ENCODE results near the gene CRTAP. TPM values are rescaled to one million over a fixed set of nuclear protein-coding genes. Genes with fewer than 3 reads are reported as not detected.

CRTAP gene
- total and polyA plus RNA-seq, 2 of the 13 experiments (the other 11 are each of a cell fraction or from before 2014, with no cell fraction given) = 54.2 to 119 TPM

- TF ChIP-seq USF2 (IDR thresholded peaks at IDR 0.05; ENCODE audit: low read depth, low read length) = no peak
- TF ChIP-seq USF2 (CRISPR knock-in tag; IDR thresholded peaks at IDR 0.05; ENCODE audit: borderline replicate concordance) = peak; percentile 60; the same call in 1 of the 2 replicates
- no peak for TF ChIP-seq RERE (CRISPR knock-in tag; IDR thresholded peaks at IDR 0.05; ENCODE audit: low read depth)
- TF ChIP-seq ZHX1 (CRISPR knock-in tag; IDR thresholded peaks at IDR 0.05; ENCODE audit: low read depth) = no peak
- TF ChIP-seq POGZ (CRISPR knock-in tag; IDR thresholded peaks at IDR 0.05) = peak; percentile 46; the same call in 1 of the 2 replicates
- TF ChIP-seq NFE2L2 (IDR thresholded peaks at IDR 0.05; ENCODE audit: low read length) = no peak
- TF ChIP-seq ZNF781 (CRISPR knock-in tag; IDR thresholded peaks at IDR 0.05; ENCODE audit: borderline replicate concordance, not compliant biosample characterization) = no peak
- no peak for TF ChIP-seq ATAD3A (CRISPR knock-in tag; IDR thresholded peaks at IDR 0.05)
- TF ChIP-seq ZNF317 (CRISPR knock-in tag; IDR thresholded peaks at IDR 0.05) = no peak
- TF ChIP-seq ZNF282 (IDR thresholded peaks at IDR 0.05; ENCODE audit: partially characterized antibody) = no peak
- TF ChIP-seq ZBED4 (CRISPR knock-in tag; IDR thresholded peaks at IDR 0.05; ENCODE audit: borderline replicate concordance) = 0 out of 2 replicates have a peak, but pooled peaks have one; percentile 41
- TF ChIP-seq ZNF691 (CRISPR knock-in tag; IDR thresholded peaks at IDR 0.05; ENCODE audit: borderline replicate concordance, low read depth) = no peak
- TF ChIP-seq HIVEP1 (CRISPR knock-in tag; IDR thresholded peaks at IDR 0.05) = no peak
- TF ChIP-seq ZNF788 (CRISPR knock-in tag; IDR thresholded peaks at IDR 0.05; ENCODE audit: borderline replicate concordance) = peak; percentile 53; the same call in 1 of the 2 replicates
Measured at GRCh38 chr3:33181229-33181628, 67.4 kb downstream of the CRTAP start (continued).

All from HepG2 (cell line).